ENCODE results near the gene MSRB3.

DNA sequence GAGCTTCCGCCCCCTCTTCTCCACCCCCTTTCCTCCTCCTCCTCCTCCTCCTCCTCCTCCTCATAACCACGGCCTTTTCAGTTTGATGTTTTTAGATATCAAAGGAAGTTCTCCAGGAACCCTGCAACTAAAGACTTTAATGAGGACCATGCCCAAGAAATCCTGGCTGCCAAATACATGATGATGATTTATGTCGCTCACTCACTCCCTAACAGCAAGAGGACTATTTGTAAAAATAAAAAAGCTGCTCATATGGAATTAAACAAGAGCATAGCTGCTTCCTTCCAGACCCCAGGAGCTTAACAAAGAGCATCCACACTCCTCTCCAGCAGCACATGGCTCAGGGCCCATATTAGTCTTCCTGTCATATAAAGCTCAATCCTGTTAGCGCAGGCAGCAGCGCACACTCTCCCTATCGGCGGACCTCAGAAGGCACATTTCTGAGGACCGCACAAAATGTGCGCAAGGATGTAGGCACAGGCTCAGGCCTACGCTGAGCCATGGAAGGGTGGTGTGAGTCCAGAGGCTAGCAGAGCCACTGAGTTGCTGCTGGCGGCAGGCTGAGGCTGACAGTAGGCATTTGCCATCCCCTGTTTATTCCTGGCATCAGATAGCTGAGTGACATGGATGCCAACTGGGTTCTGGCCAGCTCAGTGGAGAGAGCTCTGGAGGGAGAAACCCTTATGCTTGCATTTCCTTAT, 232.8 kb downstream of the MSRB3 start:
- TF ChIP-seq, protein P1, sequence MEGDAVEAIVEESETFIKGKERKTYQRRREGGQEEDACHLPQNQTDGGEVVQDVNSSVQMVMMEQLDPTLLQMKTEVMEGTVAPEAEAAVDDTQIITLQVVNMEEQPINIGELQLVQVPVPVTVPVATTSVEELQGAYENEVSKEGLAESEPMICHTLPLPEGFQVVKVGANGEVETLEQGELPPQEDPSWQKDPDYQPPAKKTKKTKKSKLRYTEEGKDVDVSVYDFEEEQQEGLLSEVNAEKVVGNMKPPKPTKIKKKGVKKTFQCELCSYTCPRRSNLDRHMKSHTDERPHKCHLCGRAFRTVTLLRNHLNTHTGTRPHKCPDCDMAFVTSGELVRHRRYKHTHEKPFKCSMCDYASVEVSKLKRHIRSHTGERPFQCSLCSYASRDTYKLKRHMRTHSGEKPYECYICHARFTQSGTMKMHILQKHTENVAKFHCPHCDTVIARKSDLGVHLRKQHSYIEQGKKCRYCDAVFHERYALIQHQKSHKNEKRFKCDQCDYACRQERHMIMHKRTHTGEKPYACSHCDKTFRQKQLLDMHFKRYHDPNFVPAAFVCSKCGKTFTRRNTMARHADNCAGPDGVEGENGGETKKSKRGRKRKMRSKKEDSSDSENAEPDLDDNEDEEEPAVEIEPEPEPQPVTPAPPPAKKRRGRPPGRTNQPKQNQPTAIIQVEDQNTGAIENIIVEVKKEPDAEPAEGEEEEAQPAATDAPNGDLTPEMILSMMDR (conservative IDR thresholded peaks at IDR 0.05; ENCODE audit: low read depth, low read length), result no peak
- TF ChIP-seq FOS (IDR thresholded peaks at IDR 0.05; ENCODE audit: low read depth, low read length), result no peak
- TF ChIP-seq BHLHE40 (IDR thresholded peaks at IDR 0.05; ENCODE audit: low read depth, low read length), result no peak
- no peak for TF ChIP-seq POLR2A (IDR thresholded peaks at IDR 0.05; ENCODE audit: low read depth, low read length)
- no peak for TF ChIP-seq MAZ (IDR thresholded peaks at IDR 0.05; ENCODE audit: borderline replicate concordance, low read depth, low read length)
- TF ChIP-seq RFX5 (IDR thresholded peaks at IDR 0.05; ENCODE audit: low read depth, low read length), result no peak
- TF ChIP-seq RAD21 (IDR thresholded peaks at IDR 0.05; ENCODE audit: low read length), result no peak
- TF ChIP-seq RCOR1 (IDR thresholded peaks at IDR 0.05; ENCODE audit: insufficient replicate concordance, low read length), result no peak
- TF ChIP-seq CEBPB (IDR thresholded peaks at IDR 0.05; ENCODE audit: low read depth, low read length), result no peak
- TF ChIP-seq, protein P2, sequence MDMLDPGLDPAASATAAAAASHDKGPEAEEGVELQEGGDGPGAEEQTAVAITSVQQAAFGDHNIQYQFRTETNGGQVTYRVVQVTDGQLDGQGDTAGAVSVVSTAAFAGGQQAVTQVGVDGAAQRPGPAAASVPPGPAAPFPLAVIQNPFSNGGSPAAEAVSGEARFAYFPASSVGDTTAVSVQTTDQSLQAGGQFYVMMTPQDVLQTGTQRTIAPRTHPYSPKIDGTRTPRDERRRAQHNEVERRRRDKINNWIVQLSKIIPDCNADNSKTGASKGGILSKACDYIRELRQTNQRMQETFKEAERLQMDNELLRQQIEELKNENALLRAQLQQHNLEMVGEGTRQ (IDR thresholded peaks at IDR 0.05; ENCODE audit: low read depth, low read length), result no peak
- no peak for TF ChIP-seq NFE2L2 (IDR thresholded peaks at IDR 0.05; ENCODE audit: low read depth, low read length)
- no peak for TF ChIP-seq SMC3 (IDR thresholded peaks at IDR 0.05; ENCODE audit: low read depth, low read length)
- no peak for TF ChIP-seq MAFK (IDR thresholded peaks at IDR 0.05; ENCODE audit: low read depth, low read length)
- TF ChIP-seq, protein P3, sequence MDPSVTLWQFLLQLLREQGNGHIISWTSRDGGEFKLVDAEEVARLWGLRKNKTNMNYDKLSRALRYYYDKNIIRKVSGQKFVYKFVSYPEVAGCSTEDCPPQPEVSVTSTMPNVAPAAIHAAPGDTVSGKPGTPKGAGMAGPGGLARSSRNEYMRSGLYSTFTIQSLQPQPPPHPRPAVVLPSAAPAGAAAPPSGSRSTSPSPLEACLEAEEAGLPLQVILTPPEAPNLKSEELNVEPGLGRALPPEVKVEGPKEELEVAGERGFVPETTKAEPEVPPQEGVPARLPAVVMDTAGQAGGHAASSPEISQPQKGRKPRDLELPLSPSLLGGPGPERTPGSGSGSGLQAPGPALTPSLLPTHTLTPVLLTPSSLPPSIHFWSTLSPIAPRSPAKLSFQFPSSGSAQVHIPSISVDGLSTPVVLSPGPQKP (IDR thresholded peaks at IDR 0.05; ENCODE audit: borderline replicate concordance, low read depth, low read length), result no peak

Measured in IMR-90 (cell line).